VCaP (cell line): ENCODE data around the gene CCDC28B.

ENCODE experiments used
- H3K27ac ChIP-seq: fragments of 450-650 bp; 2 replicates; pipeline ENCODE4 v1.5.1; 2017
- TF ChIP-seq, protein P1 (sequence below): fragments of 450-650 bp; conservative IDR thresholded peaks from 2 replicates; pipeline ENCODE4 v1.5.1; 2017; ENCODE audit warnings: mild to moderate bottlenecking, moderate library complexity

The CCDC28B gene

DNA sequence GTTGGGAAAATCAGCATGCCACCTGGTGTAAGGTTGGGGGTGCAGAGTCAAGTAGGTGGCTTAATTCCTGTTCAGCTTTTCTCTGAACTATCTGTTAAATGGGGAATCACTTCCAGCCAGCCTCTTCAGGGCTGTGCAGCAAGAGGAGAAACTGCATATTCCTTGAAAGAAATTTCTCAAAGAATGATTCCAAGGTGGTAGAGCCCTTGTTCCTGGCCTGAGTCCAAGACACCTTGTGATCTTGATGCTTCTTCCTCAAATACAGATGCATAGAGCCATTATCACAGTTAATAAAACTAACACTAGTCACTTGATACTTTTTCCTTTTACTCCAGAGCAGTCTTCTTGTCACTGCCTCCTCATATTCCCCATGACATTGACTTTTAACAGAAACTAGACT is 15.7 kb upstream of the CCDC28B start:
- peak overlapping the region; percentile 25 for H3K27ac ChIP-seq
- TF ChIP-seq, protein P1, sequence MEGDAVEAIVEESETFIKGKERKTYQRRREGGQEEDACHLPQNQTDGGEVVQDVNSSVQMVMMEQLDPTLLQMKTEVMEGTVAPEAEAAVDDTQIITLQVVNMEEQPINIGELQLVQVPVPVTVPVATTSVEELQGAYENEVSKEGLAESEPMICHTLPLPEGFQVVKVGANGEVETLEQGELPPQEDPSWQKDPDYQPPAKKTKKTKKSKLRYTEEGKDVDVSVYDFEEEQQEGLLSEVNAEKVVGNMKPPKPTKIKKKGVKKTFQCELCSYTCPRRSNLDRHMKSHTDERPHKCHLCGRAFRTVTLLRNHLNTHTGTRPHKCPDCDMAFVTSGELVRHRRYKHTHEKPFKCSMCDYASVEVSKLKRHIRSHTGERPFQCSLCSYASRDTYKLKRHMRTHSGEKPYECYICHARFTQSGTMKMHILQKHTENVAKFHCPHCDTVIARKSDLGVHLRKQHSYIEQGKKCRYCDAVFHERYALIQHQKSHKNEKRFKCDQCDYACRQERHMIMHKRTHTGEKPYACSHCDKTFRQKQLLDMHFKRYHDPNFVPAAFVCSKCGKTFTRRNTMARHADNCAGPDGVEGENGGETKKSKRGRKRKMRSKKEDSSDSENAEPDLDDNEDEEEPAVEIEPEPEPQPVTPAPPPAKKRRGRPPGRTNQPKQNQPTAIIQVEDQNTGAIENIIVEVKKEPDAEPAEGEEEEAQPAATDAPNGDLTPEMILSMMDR = no peak

DNA sequence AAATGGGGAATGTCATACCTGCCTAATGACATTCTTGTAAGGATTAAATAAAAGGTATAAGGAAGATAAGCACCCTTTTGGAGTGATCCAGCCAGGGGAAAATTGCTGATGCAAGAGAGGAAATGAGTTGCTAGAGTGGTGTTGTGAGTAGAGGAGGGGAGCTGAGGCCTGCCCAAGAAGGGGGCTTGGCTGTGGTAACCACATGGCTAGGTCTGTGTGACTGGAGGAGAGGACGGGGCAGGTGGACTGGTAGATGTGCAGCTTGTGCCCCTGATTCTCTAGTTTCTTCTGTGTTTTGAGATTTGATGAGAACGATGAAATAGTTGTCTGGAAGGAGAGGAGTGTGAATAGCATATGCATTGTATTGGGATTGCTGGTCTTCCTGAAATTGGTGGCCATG is 14.3 kb upstream of the CCDC28B start:
- H3K27ac ChIP-seq = no peak overlapping the region
- TF ChIP-seq, protein P1 = no peak

DNA sequence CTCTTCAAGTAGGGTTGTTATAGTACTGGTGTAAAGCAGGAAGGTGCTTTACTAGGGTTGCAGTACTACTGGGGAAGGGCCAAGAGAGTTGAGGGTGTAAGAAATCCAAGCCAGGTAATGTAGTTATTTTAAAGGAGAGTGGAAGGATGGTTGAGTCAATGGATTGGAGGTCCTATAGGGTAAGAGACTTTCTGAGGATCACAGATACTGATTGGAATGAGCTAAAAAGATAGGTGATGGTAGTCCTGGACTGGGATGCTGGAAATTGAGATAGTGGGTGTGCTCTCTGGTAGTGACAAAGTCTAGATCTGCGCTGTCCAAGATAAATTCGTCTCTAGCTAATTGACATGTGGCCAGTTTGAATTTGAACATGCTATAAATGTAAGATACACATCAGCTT is 13.9 kb upstream of the CCDC28B start:
- TF ChIP-seq, protein P1 = no peak
- H3K27ac ChIP-seq = no peak overlapping the region

DNA sequence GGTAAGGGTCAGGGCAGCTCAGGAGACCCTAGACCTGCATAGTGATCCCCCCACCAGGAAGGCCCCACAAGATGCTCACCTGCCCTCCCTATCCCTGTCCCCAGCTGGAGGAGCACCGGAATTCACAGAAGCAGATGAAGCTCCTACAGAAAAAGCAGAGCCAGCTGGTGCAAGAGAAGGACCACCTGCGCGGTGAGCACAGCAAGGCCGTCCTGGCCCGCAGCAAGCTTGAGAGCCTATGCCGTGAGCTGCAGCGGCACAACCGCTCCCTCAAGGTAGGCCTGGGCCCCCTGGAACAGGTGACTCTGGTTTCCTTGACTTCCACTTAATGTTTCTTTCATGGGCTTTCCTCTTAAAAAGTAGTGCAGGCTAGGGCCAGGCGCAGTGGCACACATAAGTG is 12.5 kb upstream of the CCDC28B start:
- TF ChIP-seq, protein P1 = no peak

DNA sequence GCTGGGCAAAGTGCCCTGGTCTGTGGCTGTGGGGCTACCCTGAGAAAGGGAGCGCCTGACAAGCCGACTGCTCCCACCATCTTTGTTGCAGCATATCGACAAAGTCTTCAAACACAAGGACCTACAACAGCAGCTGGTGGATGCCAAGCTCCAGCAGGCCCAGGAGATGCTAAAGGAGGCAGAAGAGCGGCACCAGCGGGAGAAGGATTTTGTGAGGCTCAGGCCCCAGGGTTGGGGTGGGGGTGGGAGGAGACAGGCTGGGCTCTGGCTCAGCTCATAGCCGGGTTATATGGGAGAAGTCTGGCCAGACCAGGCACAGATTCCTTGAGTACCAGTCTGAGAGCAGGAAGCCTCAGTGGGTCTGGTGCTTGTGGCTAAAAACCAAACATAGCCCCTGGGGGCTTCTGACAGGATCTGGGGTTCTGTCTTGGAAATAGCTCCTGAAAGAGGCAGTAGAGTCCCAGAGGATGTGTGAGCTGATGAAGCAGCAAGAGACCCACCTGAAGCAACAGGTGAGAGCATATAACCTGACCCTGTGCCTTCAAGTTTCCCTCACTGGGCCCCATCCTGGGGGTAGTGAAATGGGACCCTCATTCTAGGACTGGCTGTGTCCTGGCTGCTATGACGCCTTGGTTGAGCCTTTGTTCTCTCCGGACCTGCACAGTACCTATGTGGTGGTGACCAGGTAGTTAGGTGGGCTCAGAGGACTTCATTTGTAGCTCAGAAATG is 8.0 kb upstream of the CCDC28B start:
- no peak overlapping the region for H3K27ac ChIP-seq
- TF ChIP-seq, protein P1 = no peak

More for the DNA sequence above, 12.5 kb upstream of the CCDC28B start:
- H3K27ac ChIP-seq = no peak overlapping the region

DNA sequence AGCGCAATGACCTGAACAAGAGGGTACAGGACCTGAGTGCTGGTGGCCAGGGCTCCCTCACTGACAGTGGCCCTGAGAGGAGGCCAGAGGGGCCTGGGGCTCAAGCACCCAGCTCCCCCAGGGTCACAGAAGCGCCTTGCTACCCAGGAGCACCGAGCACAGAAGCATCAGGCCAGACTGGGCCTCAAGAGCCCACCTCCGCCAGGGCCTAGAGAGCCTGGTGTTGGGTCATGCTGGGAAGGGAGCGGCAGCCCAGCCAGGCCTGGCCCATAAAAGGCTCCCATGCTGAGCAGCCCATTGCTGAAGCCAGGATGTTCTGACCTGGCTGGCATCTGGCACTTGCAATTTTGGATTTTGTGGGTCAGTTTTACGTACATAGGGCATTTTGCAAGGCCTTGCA is 5.4 kb upstream of the CCDC28B start:
- H3K27ac ChIP-seq = no peak overlapping the region
- TF ChIP-seq, protein P1 = no peak

DNA sequence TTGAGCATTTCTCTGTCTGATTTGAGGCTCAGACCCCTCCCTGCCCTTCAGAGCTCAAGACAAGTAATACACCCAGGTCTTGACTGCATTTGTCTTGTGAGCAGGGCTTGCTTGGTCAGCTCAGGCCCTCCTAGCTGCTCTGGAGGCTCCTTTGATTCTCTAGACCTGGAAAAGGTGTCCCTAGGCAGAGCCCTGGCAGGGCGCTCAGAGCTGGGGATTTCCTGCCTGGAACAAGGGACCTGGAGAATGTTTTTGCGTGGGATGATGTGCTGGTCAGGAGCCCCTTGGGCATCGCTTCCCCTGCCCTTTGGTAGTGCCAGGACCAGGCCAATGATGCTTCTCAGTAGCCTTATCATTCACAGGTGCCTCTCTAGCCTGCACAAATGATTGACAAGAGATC is 4.9 kb upstream of the CCDC28B start:
- H3K27ac ChIP-seq = no peak overlapping the region
- TF ChIP-seq, protein P1 = no peak
